ENCODE data around the gene OLFM2.
"Not testable (repeated sequence)": the region's sequence is repeated elsewhere in the genome, so short reads cannot be mapped to it uniquely, and the experiment has no call there.

The OLFM2 gene

DNA sequence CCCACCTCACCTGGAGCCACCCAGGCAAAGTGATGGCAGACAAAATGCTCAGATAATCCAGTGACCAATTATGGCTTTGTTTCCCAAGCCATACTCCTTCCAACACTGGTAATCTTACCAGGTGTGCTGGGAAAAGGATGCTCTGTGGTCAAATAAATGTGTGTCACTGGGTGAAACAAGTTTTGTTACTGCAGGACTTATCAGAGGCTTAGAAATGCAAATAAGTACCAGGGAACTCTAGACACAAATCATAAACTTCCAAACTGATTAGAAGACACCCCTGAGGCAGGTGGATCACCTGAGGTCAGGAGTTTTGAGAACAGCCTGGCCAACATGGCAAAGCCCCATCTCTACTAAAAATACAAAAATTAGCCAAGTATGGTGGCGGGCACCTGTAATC lies 74.8 kb downstream of the OLFM2 start:
- DNase-seq (ENCODE audit: low spot score): no peak

DNA sequence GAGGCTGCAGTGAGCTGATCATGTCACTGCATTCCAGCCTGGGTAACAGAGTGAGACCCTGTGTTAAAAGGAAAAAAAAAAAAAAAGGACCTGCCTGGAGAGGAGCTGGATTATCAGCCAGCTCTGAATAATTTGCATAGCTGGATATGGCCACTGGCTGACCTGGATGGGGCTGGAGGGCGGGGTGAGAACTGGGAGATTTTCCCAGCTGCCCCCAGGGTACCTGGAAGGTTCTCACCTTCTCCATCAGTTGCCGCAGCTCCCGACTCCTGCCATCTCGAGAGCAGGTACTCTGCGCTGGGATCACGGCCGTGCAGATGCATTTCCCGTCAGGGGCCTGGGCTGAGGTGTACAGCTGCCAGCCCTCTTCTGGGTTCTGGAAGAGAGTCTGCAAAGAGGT lies 75.9 kb downstream of the OLFM2 start:
- no peak for DNase-seq (ENCODE audit: low spot score)

DNA sequence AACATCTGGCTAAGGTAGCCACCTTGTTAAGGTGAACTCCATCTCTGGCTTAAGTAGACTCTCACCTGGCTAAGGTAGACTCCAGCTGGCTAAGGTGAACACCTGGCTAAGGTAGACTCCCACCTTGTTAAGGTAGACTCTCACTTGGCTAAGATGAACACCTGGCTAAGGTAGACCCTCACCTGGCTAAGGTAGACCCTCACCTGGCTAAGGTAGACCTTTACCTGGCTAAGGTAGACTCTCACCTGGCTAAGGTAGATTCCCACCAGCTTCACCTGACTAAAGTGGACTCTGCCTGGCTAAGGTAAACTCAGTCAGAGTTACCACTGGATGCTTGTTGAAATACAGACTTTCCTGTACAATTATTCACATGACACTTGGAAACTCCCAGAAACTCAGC lies 77.5 kb downstream of the OLFM2 start:
- no peak for DNase-seq (ENCODE audit: low spot score)

DNA sequence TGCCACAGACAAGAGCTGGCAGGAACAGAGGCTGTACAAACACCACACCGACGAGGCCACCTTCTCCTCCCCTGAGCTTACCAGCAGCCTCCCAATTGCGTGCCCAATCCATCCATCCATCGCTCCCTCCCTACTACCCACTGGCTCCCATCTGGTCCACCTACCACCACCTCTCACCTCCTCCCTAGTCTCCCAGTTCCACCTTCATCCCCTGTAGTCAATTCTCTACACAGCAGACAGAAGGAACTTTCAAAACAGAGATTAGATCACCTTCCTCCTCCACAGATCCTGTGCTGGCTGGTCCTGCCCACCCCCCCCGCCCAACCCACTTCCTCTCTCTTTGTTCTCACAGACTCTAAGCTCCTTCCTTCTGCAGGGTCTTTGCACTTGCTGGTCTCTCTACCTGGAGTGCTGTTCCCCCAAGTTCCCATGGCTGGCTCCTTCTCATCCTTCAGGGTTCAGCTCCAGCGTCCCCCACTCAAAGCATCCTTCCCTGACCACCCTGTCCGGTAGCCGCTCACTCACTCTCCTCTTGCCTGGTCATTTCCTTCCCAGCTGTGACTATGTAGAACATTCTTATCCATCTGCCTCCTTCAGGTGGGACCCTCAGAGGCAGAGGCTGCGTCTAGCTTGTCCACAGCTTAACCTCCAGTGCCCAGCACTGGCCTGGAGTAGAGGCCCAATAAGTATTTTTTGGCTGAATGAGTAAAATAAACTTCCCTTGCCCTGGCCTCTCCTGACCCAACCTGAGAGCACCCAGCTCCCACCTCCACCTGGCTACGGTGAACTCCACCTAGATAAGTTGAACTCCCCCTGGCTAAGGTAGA lies 78.2 kb downstream of the OLFM2 start:
- DNase-seq (ENCODE audit: low spot score): no peak

DNA sequence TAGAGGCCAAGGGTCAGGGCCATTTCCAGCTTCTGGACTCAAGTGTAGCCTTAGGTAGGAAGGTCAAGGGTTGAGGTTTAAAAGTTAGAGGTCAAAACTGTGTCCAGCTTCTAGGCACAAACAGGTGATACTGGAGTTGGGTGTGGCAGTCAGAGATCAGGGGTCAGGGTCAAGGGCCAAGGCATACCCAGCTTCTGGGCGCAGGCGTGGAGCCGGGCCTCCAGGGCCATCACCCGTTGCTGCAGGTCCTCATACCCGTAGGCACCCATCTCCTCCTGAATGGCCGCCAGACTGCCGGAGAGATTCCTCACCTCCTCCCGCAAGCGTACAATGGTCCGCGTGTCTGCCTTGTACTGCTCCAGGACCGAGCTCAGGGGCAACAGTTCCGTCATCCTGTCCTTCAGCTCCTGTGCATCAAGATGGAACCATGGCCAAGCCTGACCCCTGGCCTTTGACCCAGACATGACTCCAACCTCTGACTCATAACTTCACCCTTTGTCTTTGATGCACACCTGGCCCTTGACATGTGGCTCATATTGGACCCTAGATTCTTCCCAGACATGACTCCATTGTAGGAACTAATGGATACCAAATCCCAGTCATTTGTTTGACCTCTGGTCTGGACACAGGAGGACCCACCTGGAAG lies 79.1 kb downstream of the OLFM2 start:
- DNase-seq (ENCODE audit: low spot score): no peak

DNA sequence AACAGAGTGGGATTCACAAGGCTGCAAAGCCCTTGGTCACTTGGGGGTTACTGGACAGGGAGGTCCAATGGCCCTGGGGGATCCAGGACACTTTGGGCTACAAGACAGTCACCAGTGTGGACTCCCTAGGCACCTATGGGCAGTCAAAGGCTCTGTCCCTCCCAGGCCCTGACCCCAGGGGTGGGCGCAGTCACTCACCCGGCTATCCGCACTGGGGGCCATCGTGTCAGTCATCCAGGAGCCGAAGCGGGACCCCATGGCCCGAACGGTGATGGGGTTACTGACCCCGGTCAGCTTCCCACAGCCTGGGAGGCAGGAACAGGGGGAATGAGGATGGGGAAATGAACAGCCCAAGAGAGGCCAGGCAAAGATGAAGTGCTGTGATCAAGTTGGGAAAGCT lies 79.7 kb downstream of the OLFM2 start:
- DNase-seq (ENCODE audit: low spot score): no peak

DNA sequence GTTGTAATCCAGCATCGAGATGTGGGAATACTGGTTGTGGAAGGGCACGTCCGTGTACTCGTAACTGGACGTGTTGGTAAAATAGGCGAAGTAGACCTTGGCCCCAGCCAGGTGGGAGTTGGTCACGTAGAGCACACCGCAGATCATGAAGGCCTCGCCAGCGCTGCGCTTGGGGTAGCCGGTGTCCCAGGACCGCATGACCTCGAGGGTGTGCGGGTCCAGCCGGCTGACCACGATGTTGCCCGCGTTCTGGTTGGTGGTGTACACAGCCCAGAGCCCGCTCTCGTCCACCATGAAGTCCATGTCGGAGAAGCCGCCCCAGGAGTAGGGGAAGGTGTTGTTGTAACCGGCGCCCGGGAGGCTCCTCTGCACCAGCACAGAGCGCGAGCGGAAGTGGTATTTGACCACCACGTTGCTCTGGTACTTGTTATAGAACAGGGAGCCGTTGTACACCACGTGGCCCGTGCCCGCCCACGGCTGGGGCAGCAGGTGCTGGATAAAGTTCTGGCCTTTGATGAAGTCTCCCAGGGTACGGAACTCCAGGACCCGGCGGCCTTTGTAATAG lies 82.0 kb downstream of the OLFM2 start:
- no peak for DNase-seq (ENCODE audit: low spot score)

DNA sequence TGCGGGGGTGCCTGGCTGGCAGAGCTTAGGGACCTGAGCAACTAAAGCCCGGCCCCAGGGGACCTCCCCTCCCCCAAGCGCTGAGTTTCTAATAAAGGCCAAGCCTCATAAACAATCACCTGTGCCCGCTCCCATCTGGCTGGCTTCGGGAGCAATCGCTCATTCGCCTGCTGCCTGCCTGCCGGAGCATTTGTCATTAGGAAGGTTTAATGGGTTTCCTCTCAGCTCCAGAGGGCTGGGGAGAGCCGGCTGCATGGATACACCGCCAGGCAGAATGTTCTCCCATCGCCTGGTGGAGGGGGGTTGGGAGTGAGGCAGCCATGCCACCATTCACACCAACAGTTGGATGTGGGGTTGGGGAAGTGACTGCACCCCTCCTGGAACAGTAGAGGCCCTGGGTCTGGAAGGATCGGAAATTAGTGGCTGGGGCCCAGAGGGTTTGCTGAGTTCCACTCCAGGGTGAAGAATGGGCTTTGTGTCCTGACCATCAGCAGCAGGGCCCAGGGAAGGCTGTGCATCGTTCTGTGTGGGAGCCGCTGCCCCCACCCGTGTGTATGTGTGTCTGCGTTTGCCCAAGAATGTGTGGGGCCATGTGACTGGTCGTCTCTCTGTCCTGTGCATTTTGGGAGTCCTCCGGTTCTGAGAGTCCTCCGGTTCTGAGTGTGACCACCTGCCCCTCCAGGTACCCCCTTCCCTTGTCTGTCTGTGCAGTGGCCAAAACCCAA lies 85.9 kb downstream of the OLFM2 start:
- DNase-seq (ENCODE audit: low spot score): no peak

DNA sequence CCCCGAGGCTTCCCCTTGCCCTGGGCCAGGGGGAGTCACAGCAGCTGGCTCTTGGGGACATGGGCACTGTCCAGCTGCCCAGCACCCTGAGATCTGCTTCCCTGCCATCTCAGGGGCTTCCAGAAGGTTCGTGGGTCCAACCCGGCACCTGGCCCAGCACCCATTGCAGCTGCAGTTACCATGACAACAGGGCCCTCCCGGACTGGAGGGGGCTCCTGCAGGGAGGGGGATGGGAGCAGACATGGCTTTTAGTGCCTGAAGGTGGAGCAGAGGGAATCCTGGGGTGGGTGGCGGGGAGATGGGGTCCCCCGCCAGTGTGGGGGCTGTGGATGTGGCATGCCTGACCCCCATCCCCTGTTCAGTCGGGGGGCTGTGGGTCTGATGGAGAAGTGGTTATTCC lies 86.5 kb downstream of the OLFM2 start:
- no peak for DNase-seq (ENCODE audit: low spot score)

DNA sequence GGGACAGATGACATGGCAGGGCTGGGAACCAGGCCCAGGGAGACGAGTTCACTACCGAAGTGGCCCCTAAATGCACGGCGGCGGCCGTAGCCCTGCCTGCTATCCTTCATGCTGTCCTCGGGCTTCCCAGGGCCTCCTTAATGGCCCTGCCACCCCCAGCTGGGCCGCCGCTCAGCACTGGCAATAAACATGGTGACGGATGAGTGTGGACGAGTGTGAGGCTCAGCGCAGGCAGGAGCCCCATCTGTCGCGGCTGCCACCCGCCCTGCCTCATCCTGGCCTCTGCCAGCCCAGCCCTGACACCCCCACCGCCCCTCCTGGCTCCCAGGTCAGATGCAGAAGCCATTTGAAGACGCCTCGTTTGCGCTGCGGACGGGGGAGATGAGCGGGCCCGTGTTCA lies 87.6 kb downstream of the OLFM2 start:
- no peak for DNase-seq (ENCODE audit: low spot score)

DNA sequence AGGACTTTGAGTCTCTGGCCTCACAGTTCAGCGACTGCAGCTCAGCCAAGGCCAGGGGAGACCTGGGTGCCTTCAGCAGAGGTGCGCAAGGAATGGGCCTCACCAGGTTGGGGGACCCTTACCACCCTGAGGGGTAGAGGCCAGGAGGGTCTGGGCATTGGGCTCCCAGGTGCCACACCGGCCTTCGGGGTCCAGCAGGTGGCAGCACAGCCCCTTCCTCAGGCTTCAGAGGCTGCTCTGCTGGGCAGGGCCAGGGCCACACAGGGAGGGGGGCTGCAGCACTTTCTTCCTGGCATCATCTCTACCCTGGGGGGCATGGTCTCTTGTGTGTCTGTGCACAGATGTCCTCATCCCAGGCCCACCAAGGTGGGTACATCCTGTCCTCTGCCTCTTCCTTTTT lies 88.3 kb downstream of the OLFM2 start:
- peak; percentile 56 for DNase-seq (ENCODE audit: low spot score)

DNA sequence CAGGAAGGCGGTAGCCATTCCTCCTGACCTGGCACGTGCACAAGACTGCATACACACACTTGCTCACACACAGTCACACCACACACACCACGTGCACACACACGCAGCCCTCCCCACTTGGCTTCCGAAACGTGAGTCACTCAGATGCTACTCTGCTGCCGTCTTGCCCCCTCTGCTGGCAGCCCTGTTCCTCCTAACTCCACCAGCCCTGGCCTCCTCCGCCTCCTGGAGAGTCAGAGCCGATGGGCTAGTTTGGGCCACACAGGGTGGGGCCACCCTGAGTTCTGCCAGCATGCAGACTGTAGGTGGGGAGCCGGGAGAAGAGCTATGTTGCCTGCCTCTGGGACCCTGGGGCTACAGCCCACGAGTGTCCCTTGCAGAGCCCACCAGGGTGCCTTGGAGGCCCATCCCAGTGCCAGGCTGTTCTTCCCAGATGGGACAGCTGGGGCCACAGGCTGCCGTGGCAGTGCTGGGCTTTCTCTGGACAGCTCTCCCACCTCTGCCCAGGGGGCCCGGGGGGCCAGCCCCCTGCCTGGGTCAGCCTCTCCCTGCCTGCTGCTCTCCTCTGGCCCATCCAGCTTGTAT lies 89.1 kb downstream of the OLFM2 start:
- DNase-seq (ENCODE audit: low spot score): peak; percentile 65

DNA sequence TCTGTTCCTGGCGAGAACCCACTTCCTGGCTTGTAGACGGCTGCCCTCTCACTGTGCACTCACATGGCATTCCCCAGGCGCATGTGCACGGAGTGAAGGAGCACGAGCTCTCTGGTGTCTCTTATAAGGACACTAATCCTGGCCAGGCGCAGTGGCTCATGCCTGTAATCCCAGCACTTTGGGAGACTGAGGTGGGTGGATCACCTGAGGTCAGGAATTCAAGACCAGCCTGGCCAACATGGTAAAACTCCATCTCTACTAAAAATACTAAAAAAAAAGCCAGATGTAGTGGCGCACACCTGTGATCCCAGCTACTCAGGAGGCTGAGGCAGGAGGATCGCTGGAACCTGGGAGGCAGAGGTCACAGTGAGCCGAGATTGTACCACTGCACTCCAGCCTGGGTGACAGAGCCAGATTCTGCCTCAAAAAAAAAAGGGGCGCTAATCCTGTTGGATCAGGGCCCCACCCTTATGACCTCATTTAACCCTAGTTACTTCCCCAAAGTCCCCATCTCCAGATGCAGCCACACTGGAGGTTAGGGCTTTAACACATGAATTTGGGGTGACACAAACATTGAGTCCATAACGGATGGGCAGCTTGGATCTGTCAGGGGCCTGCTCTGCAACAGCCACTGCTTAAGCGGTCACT lies 92.6 kb downstream of the OLFM2 start:
- DNase-seq (ENCODE audit: low spot score): not testable (repeated sequence)

DNA sequence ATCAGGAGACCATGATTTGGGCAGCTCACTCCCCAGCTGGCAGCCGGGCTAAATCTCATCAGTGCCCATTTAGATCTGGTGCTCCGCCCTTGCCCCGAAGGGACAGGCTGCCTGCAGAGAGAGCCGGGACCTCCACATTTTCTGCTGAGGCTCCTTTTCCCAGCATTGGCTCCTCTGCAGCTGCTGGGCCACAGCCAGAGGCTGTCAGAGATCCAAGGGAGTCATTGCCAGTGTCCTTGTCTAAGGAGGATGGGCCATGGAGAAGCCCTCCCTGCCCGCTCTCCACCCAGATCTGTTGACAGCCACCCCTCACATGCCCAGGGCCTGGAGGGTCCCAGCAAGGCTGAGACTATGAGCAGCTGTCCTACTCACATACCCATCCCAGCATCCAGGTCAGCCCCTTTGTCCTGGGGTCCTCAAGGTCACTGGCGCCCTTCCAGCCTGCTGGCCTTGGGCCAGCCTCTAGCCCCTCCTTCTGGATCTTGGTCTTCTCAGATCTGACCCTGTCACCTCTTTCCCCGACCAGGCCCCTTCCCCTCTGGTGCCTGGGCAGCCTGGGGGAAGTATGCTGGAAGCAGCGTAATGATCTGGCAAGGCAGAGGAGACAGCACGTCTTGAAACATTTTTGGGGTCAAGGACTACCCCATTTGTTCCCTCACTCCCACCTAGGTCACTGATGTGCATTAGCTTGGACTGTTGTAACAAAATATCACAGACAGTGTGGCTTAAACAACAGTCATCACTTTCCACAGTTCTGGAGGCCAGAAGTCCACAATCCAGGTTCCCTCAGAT lies 93.3 kb downstream of the OLFM2 start:
- DNase-seq (ENCODE audit: low spot score): no peak

DNA sequence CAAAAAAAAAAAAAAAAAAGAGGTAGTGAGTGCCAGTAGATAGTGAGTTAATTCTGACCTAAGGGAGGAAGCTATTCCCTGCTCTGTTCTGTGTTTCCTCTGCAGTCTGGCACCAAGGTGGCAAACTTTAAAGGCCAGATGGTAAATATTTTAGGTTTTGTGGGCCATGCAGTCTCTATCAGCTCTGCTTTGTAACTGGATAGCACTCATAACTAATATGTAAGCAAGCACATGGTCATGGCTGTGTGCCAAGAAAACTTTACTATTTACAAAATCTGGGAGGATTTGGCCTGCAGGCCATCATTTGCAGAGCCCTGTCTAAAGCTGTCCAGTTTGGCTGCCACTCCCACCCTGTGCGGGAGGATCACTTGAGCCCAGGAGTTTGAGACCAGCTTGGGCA lies 96.9 kb downstream of the OLFM2 start:
- no peak for DNase-seq (ENCODE audit: low spot score)

DNA sequence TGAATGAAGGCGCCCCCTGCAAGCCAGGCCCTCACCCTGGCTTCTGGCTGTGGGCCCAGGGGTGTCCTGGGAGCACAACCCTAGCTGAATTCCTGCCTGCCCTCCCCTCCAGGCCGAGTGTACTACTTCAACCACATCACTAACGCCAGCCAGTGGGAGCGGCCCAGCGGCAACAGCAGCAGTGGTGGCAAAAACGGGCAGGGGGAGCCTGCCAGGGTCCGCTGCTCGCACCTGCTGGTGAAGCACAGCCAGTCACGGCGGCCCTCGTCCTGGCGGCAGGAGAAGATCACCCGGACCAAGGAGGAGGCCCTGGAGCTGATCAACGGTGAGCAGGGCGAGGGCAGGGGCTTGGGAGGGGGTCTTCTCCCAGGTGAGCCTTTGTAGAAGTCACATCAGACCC lies 98.0 kb downstream of the OLFM2 start:
- no peak for DNase-seq (ENCODE audit: low spot score)

DNA sequence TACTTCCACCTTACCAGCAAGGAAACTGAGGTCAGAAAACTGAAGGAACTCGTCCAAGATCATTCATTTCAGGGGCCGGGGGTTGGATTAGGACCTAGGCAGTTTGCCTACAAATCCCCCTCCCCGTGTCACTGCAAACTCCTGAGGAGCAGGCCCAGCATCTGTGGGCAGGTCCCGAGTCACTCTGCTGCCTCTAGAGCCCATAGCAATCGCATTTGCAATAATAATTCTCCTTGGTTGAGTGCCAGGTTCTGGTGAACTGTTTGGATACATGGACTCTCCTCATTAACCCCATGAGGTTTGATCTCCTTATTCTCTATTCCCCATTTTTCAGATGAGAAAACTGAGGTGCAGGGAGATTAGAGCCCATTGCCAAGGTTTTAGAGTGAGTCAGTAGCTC lies 100.3 kb downstream of the OLFM2 start:
- DNase-seq (ENCODE audit: low spot score): no peak

DNA sequence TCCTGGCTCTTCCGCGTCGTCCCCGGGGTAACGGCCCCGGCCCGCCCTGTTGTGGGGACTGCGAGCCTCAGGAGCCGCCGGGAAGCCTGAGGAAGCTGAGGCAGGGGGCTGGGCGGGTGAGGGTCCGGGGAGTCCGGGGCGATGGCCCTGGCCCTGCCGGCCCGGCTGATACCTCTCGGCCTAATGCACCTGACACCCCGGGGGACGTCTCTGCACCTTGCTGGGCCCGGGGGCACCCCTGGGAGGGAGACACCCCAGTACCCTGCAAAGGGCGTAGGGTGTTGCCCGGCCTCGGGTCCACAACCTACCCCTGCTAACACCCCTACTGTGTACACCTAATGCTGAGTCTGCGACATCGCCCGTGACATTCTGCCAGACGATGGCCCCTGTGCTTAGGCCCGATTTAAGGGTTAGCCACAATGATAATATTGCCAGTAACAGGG lies 100.8 kb downstream of the OLFM2 start:
- no peak for DNase-seq (ENCODE audit: low spot score)

DNA sequence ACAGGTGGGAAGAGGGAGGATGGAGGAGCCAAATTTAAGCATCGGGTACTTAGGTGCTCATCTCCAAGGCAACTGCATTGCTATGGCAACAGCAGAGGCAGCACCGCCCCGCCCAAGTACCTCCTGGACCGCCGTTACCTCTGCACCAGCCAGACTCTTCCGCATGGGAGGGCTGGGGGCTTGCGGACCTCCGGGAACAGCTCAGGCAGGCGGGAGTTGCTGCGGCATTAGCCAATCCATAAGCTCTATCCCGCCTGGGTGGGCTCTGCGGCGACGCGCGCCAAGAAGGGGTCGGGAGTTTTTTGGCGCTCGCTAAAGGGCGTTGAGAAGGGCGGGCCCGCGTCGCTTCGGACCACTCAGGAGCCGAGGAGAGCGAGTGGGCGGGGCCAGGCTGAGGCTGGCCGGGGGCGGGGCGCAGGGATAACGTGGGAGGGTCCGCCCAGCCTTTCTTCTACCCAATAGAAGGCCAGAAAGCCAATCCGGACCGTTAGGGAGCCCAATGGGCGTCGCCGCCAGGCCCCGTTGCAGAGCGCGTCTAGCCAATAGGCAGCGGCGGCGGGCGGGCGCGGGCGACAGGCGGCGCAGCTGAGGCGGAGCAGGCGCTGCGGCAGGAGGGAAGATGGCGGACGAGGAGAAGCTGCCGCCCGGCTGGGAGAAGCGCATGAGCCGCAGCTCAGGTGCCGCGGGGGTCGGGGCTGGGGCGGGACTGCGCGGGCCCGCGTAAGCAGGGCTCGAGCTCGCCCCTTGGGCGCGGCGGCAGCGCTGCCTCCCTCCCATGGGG lies 101.4 kb downstream of the OLFM2 start, which contains the start of gene PIN1:
PIN1 (plus strand) TSS at position 593 of the 781 bp plus-strand sequence; CDS start at position 620, 27 bp downstream.
- peak; percentile 100 for DNase-seq (ENCODE audit: low spot score)

DNA sequence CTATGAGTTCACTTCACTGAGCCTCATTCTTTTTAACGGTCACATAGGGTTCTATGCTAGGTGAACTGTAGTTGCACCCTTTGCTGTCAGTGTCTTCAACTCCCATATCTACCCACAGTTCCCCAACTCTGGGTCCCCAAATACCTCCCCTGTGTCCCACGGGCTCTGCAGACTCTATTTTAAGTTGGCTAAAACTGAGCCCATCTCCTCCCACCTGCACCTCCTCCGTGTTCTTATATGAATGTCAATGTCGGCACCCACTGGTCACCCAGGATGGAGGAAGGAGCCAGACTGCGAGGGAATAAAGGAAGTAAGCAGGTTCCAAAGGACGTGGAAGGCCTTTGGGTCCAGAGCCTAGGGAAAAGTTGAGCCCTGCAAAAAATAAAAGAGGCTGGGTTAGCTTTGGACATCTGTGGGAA lies 102.0 kb downstream of the OLFM2 start:
- no peak for DNase-seq (ENCODE audit: low spot score)
